Endodermal cell (in vitro differentiated cells): ENCODE results near the gene JUP. TPM values are rescaled to one million over a fixed set of nuclear protein-coding genes. Genes with fewer than 3 reads are reported as not detected.

Source experiments
- DNase-seq: peaks from one replicate; pipeline ENCODE4 v3.0.0-alpha.2; 2017
- H3K27ac ChIP-seq: 2 replicates; pipeline ENCODE4 v1.5.1; 2013; ENCODE audit warnings: mild to moderate bottlenecking, low read depth, low read length, moderate library complexity
- H3K27me3 ChIP-seq: 2 replicates; pipeline ENCODE4 v1.6.1; 2013; ENCODE audit warnings: mild to moderate bottlenecking, low read length, moderate library complexity; ENCODE audit not compliant: insufficient read depth, control insufficient read depth, poor library complexity, severe bottlenecking
- H3K36me3 ChIP-seq: 2 replicates; pipeline ENCODE4 v1.7.0; 2013; ENCODE audit warnings: mild to moderate bottlenecking, low read length, moderate library complexity; ENCODE audit not compliant: control insufficient read depth, insufficient read depth
- H3K4me1 ChIP-seq: one replicate; pipeline ENCODE4 v1.7.0; 2013; ENCODE audit warnings: low read length; ENCODE audit not compliant: control insufficient read depth, insufficient read depth
- H3K4me3 ChIP-seq: 2 replicates; pipeline ENCODE4 v1.5.1; 2013; ENCODE audit warnings: mild to moderate bottlenecking, low read length, moderate library complexity
- H3K9ac ChIP-seq: 2 replicates; pipeline ENCODE4 v1.6.1; 2013; ENCODE audit warnings: mild to moderate bottlenecking, low read length, moderate library complexity; ENCODE audit not compliant: poor library complexity, severe bottlenecking; ENCODE audit errors: extremely low read depth
- H3K9me3 ChIP-seq: 2 replicates; pipeline ENCODE4 v1.6.1; 2013; ENCODE audit warnings: mild to moderate bottlenecking, low read length, moderate library complexity; ENCODE audit not compliant: control insufficient read depth
- H3K27ac Mint-ChIP-seq: 2 replicates; pipeline ENCODE4 v1.8.0; 2020; ENCODE audit warnings: mixed read lengths
- H3K27me3 Mint-ChIP-seq: 2 replicates; pipeline ENCODE4 v1.8.0; 2021; ENCODE audit warnings: mild to moderate bottlenecking, mixed read lengths; ENCODE audit not compliant: insufficient read depth
- H3K36me3 Mint-ChIP-seq: 2 replicates; pipeline ENCODE4 v1.8.0; 2020; ENCODE audit warnings: low read depth, mixed read lengths
- H3K4me1 Mint-ChIP-seq: 2 replicates; pipeline ENCODE4 v1.8.0; 2020; ENCODE audit warnings: mixed read lengths
- H3K4me3 Mint-ChIP-seq: 2 replicates; pipeline ENCODE4 v1.8.0; 2020; ENCODE audit warnings: mild to moderate bottlenecking, moderate library complexity, mixed read lengths
- H3K9me3 Mint-ChIP-seq: 2 replicates; pipeline ENCODE4 v1.8.0; 2020; ENCODE audit warnings: mild to moderate bottlenecking, mixed read lengths
- WGBS, 2 experiments: methylation state at CpG; one replicate each; pipeline versions ENCODE4 v1.1.5 to v1.1.7; 2013; ENCODE audit warnings: missing lambda C conversion rate in 2 of 2, mixed read lengths in 1 of 2; ENCODE audit not compliant: insufficient coverage in 1 of 2, insufficient read length in 1 of 2; 5-methylcytosine and 5-hydroxymethylcytosine counted together
- total RNA-seq, 2 donors: library from RNA; stranded (reverse); fragmentation: NEBNext Ultra II Directional in 1 of 2; extraction: Animal tissue kit (Norgen Biotek cat#: 25700) in 1 of 2; gene quantifications; 2 replicates in 1 of 2; 3 replicates in 1 of 2; pipeline ENCODE4 v1.2.1, GENCODE V29; 2021
- TF ChIP-seq, protein P1 (sequence below): fragments of 200-600 bp; sonication (generic); conservative IDR thresholded peaks from 2 replicates; pipeline ENCODE4 v1.5.0; 2021; ENCODE audit warnings: antibody characterized with exemption, mild to moderate bottlenecking

The JUP gene
- total RNA-seq, 2 donors from 2014 or later, result 112 to 167 TPM

DNA sequence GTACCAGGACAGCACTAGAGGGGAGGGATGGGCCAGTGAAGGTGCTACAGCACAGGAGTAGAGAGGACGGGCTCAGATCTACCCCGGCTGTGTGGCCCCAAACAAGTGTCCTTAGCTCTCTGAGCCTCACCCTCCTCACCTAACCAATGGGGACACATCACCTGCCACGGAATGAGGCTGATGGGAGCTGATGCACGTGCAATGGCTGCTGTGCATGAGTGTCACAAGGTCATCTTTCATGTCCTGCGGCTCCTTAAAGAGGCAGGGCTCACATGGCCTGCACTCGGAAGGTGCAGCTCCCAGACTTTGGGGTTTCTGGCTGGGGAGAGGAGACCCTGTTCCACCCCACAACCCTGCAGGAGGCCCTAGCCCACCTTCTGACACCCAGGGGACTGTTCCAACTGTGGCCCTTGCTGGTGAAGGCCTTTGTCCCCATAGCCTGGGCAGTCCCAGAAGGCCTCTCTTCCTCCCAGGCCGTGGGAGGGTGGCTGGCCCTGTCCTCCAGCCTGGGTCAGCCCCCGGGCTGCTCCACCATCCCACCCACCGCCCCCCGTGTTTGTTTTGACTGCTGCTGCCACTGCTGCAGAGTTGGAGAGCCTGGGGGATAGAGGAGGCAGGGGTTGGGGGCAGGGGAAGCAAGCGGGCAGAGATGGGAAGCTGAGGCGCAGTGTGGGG is 62.6 kb downstream of the JUP start:
- TF ChIP-seq, protein P1, sequence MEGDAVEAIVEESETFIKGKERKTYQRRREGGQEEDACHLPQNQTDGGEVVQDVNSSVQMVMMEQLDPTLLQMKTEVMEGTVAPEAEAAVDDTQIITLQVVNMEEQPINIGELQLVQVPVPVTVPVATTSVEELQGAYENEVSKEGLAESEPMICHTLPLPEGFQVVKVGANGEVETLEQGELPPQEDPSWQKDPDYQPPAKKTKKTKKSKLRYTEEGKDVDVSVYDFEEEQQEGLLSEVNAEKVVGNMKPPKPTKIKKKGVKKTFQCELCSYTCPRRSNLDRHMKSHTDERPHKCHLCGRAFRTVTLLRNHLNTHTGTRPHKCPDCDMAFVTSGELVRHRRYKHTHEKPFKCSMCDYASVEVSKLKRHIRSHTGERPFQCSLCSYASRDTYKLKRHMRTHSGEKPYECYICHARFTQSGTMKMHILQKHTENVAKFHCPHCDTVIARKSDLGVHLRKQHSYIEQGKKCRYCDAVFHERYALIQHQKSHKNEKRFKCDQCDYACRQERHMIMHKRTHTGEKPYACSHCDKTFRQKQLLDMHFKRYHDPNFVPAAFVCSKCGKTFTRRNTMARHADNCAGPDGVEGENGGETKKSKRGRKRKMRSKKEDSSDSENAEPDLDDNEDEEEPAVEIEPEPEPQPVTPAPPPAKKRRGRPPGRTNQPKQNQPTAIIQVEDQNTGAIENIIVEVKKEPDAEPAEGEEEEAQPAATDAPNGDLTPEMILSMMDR, result no peak
- H3K4me1 ChIP-seq, result no peaks in the 10 kb centered on the region
- no peak overlapping the region for H3K27ac ChIP-seq
- DNase-seq, result no peak
- Mint-ChIP-seq H3K4me3 (no peak overlapping the region), H3K27ac (no peak overlapping the region), H3K9me3 (no peaks in the 10 kb centered on the region), H3K27me3 (peaks cover 3% of the 10 kb centered on the region), H3K4me1 (no peaks in the 10 kb centered on the region), H3K36me3 (no peaks in the 10 kb centered on the region)
- H3K9ac ChIP-seq, result no peak overlapping the region
- no peaks in the 10 kb centered on the region for H3K9me3 ChIP-seq
- H3K4me3 ChIP-seq, result no peak overlapping the region
- 81 to 96% methylated on average over 7 to 11 of the region's 12 CpGs for WGBS, 2 experiments
- H3K27me3 ChIP-seq, result no peaks in the 10 kb centered on the region
- H3K36me3 ChIP-seq, result no peaks in the 10 kb centered on the region

DNA sequence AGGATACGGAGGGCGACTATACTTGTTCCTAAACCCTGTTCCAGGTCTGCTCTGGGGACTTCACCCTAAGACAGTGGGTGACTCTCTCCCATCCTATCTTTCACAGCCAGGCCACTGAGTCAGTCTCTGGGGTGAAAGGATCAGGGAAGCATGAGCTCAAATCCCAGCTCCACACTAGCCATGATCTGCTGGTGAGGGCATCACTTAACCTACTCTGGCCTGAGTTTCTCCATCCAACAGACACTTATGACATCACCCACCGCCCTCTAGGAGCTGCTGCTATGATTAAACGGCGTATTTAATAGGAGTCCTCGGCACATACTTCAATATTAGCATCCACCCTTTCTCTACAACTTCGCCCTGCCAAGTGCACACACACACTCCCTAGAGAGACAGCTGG is 64.3 kb downstream of the JUP start:
- 95 to 97% methylated on average over 7 of the region's 7 CpGs for WGBS, 2 experiments
- peaks cover 8% of the 10 kb centered on the region for H3K27me3 Mint-ChIP-seq
- no peak overlapping the region for H3K27ac Mint-ChIP-seq
- DNase-seq, result no peak
- no peaks in the 10 kb centered on the region for H3K9me3 Mint-ChIP-seq
- no peak overlapping the region for H3K4me3 Mint-ChIP-seq
- H3K4me1 Mint-ChIP-seq, result no peaks in the 10 kb centered on the region
- no peak overlapping the region for H3K9ac ChIP-seq
- no peaks in the 10 kb centered on the region for H3K27me3 ChIP-seq
- H3K36me3 ChIP-seq, result no peaks in the 10 kb centered on the region
- TF ChIP-seq, protein P1, result no peak
- H3K9me3 ChIP-seq, result no peaks in the 10 kb centered on the region
- H3K36me3 Mint-ChIP-seq, result no peaks in the 10 kb centered on the region
- H3K27ac ChIP-seq, result no peak overlapping the region
- H3K4me1 ChIP-seq, result no peaks in the 10 kb centered on the region
- no peak overlapping the region for H3K4me3 ChIP-seq

DNA sequence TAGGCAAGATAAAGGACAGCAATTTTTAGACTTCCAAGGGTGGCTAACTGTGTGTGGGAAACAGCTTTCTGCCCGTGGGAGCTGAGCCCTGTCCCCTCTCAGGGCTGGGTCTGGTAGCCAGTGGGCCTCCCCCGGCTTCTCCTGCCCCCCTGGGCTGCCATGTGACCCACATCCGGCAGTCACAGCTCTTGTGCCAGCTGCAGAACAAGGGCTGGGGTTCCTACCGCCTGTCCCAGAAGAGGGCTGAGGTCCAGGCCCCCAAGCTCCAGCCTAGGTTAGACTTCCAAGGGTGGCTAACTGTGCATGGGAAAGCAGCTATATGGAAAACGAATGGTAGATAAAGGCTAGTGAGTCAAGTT is 68.2 kb downstream of the JUP start:
- H3K36me3 ChIP-seq, result no peaks in the 10 kb centered on the region
- Mint-ChIP-seq H3K4me1 (no peaks in the 10 kb centered on the region), H3K4me3 (no peak overlapping the region), H3K36me3 (no peaks in the 10 kb centered on the region), H3K9me3 (no peaks in the 10 kb centered on the region), H3K27me3 (peaks cover 28% of the 10 kb centered on the region), H3K27ac (no peak overlapping the region)
- no peak overlapping the region for H3K27ac ChIP-seq
- no peak for DNase-seq
- TF ChIP-seq, protein P1, result no peak
- 91 to 100% methylated on average over 2 to 5 of the region's 5 CpGs for WGBS, 2 experiments
- H3K4me1 ChIP-seq, result no peaks in the 10 kb centered on the region
- H3K4me3 ChIP-seq, result no peak overlapping the region
- H3K9me3 ChIP-seq, result no peaks in the 10 kb centered on the region
- H3K9ac ChIP-seq, result no peak overlapping the region
- no peaks in the 10 kb centered on the region for H3K27me3 ChIP-seq
